ENCODE data around the gene CKAP2L.

GRCh38 chr2:112731479-112731878 lies 32.9 kb downstream of the CKAP2L start:
- TF ChIP-seq CTCF (IDR thresholded peaks at IDR 0.05; ENCODE audit: low read length) = no peak
- no peak for TF ChIP-seq EZH2 (optimal IDR thresholded peaks at IDR 0.05; ENCODE audit: low read depth, low read length)
- no peak for TF ChIP-seq EZH2phosphoT487 (IDR thresholded peaks at IDR 0.05; ENCODE audit: low read length)

All from MM.1S (cell line).